ENCODE results near the gene RPS21. TPM values are rescaled to one million over a fixed set of nuclear protein-coding genes. Genes with fewer than 3 reads are reported as not detected.

RPS21 gene
- total RNA-seq (2016; rRNA removed; fragmentation: Illumina TruSeq; extraction: Trizol) (2,584 and 2,647 TPM in 2 replicates), polyA plus RNA-seq (2011; rRNA removed) (9,925 and 11,063 TPM in 2 replicates), polyA minus RNA-seq (2011; rRNA and poly(A)+ RNA removed; ENCODE audit: low replicate concordance) (2,340 and 3,999 TPM in 2 replicates), Bru-seq, nascent RNA (percentile 99 among the genes with signal in this experiment), BruChase-seq, experiment 1, labeled RNA remaining after a 6-hour chase (percentile 99 among the genes with signal in this experiment), BruChase-seq, experiment 2, labeled RNA remaining after a 2-hour chase (percentile 99 among the genes with signal in this experiment)
- total RNA-seq (2016; cell fraction: cytosol; rRNA removed; fragmentation: Illumina TruSeq; extraction: Trizol; ENCODE audit: low read depth) = 3,497 and 3,511 TPM in 2 replicates
- 2,606 and 2,768 TPM in 2 replicates for total RNA-seq (2016; cell fraction: insoluble cytoplasmic fraction; rRNA removed; fragmentation: Illumina TruSeq; extraction: Trizol)
- total RNA-seq (2016; cell fraction: membrane; rRNA removed; fragmentation: Illumina TruSeq; extraction: Trizol) = 4,939 and 5,761 TPM in 2 replicates
- total RNA-seq (2016; cell fraction: nucleus; rRNA removed; fragmentation: Illumina TruSeq; extraction: Trizol) = 1,156 and 1,166 TPM in 2 replicates
- polyA plus RNA-seq (2011; cell fraction: cytosol; rRNA removed) = 11,031 and 15,081 TPM in 2 replicates
- 5,156 and 5,267 TPM in 2 replicates for polyA plus RNA-seq (2011; cell fraction: nucleus; rRNA removed)
- polyA plus RNA-seq (2012) = 6,658 and 8,852 TPM in 2 replicates
- polyA plus RNA-seq (2016; cell fraction: cytosol; fragmentation: Illumina TruSeq; extraction: Trizol; ENCODE audit: low read depth) = 5,362 and 5,590 TPM in 2 replicates
- polyA plus RNA-seq (2016; cell fraction: insoluble cytoplasmic fraction; fragmentation: Illumina TruSeq; extraction: Trizol; ENCODE audit: low read depth) = 3,197 and 3,428 TPM in 2 replicates
- 5,998 and 6,820 TPM in 2 replicates for polyA plus RNA-seq (2016; cell fraction: membrane; fragmentation: Illumina TruSeq; extraction: Trizol; ENCODE audit: low read depth)
- polyA plus RNA-seq (2016; cell fraction: nucleus; fragmentation: Illumina TruSeq; extraction: Trizol; ENCODE audit: insufficient read depth, low read depth) = 2,753 and 2,989 TPM in 2 replicates
- 1,154 and 1,167 TPM in 2 replicates for polyA minus RNA-seq (2011; cell fraction: cytosol; rRNA and poly(A)+ RNA removed)
- 809 and 896 TPM in 2 replicates for polyA minus RNA-seq (2011; cell fraction: nucleus; rRNA and poly(A)+ RNA removed)
- long read RNA-seq, experiment 1, transcript RPS21-205 (5 exons, 429 nt) = minor isoform, 29 of 1,414 reads
- long read RNA-seq, experiment 1, transcript RPS21-201 (6 exons, 344 nt) = major isoform, 935 of 1,414 reads
- long read RNA-seq, experiment 1, transcript RPS21-204 (4 exons, 418 nt) = minor isoform, 22 of 1,414 reads
- long read RNA-seq, experiment 1, partial matches to known transcripts = 378 of 1,414 reads
- long read RNA-seq, experiment 1, other reads (novel, unspliced or antisense) = 50 of 1,414 reads
- long read RNA-seq, experiment 2, transcript RPS21-205 (5 exons, 429 nt) = minor isoform, 97 of 4,592 reads
- long read RNA-seq, experiment 2, transcript RPS21-204 (4 exons, 418 nt) = minor isoform, 67 of 4,592 reads
- long read RNA-seq, experiment 2, transcript RPS21-201 (6 exons, 344 nt) = major isoform, 2,712 of 4,592 reads
- long read RNA-seq, experiment 2, partial matches to known transcripts = 1,552 of 4,592 reads
- long read RNA-seq, experiment 2, other reads (novel, unspliced or antisense) = 162 of 4,592 reads

GRCh38 chr20:62386383-62387218 is at the start of gene RPS21:
TSS of gene RPS21 (plus strand) at chr20:62387103. CDS start at chr20:62387339, 236 bp downstream.
- Histone ChIP-seq H3K79me2 (ENCODE audit: insufficient read depth, low read length) (peaks cover 40% of the 10 kb centered on the region), H3K4me1 (ENCODE audit: insufficient read depth, low read length) (peaks cover 36% of the 10 kb centered on the region), H3K27ac (ENCODE audit: extremely low read length, insufficient read depth, low read length) (peak within 1 kb of the TSS; percentile 66), H3K9me3 (ENCODE audit: low read length) (no peaks in the 10 kb centered on the region), H3K9ac (ENCODE audit: insufficient read depth, low read depth, low read length) (peak within 1 kb of the TSS; percentile 97), H3K36me3 (replicated peaks in 1 of 2; ENCODE audit: control insufficient read depth in 1 of 2, insufficient read depth in 2 of 2, low read length in 2 of 2) (peaks cover 17 to 39% of the 10 kb centered on the region in 2 experiments), H4K20me1 (ENCODE audit: insufficient read depth, low read length) (peaks cover 21% of the 10 kb centered on the region), H3K4me3 (replicated peaks in 1 of 3; ENCODE audit: insufficient read depth in 1 of 3, low read depth in 2 of 3, low read length in 3 of 3) (peak within 1 kb of the TSS; percentile 97 to 99 (median 99)), H3K4me2 (ENCODE audit: low read depth, low read length) (peak within 1 kb of the TSS; percentile 97), H3K27me3 (ENCODE audit: control insufficient read depth in 1 of 2, insufficient read depth in 2 of 2, low read length in 2 of 2) (no peaks in the 10 kb centered on the region; a peak in 2 of 5 replicates), H2AFZ (ENCODE audit: low read length) (no peak within 1 kb of the TSS)
- WGBS (ENCODE audit: low lambda C conversion rate) = 0% methylated on average over 31 of the region's 83 CpGs
- peak; percentile 92 for DNase-seq (ENCODE audit: low spot score)
- peak; percentile 84 for ATAC-seq
- FAIRE-seq = peak; percentile 81
- ChIA-PET CTCF (ENCODE audit: low intra/inter-chr PET ratio, low total read pairs) (interaction anchor here (2.8 kb wide), 1 partner anchor 85 kb away, joined by 13 read pairs; the partner anchor contains the start of gene ADRM1), POLR2A (interaction anchor here (0.6 to 4.5 kb wide), 21 partner anchors 9 to 1241 kb away, joined by 3 to 73 read pairs (median 5); partner anchors contain the start of genes ADRM1 and LAMA5)
- intact Hi-C loops (cut with micrococcal nuclease; ENCODE audit: unreplicated experiment) (no loop called here), in situ Hi-C loops (cut with HindIII; ENCODE audit: extremely low pct_ligation_motif_present, low pct_unique_long_range_greater_than_20kb) (no loop called here)
- BruUV-seq (replicated peaks) = TSS peak; percentile 77
- TF ChIP-seq ERF (CRISPR knock-in tag; IDR thresholded peaks at IDR 0.05) = peak; percentile 93
- no peak; the same call in 1 of the 2 replicates for TF ChIP-seq ZNF337 (CRISPR knock-in tag; IDR thresholded peaks at IDR 0.05; ENCODE audit: borderline replicate concordance, low read depth)
- 0 out of 2 replicates have a peak, but pooled peaks have one; percentile 22 for TF ChIP-seq RFX3 (CRISPR knock-in tag; IDR thresholded peaks at IDR 0.05)
- TF ChIP-seq ZNF136 (CRISPR knock-in tag; IDR thresholded peaks at IDR 0.05; ENCODE audit: low read depth) = no peak
- TF ChIP-seq MED1 (CRISPR knock-in tag; IDR thresholded peaks at IDR 0.05) = peak; percentile 72
- no peak for TF ChIP-seq NPAS2 (CRISPR knock-in tag; IDR thresholded peaks at IDR 0.05; ENCODE audit: borderline replicate concordance)
- TF ChIP-seq NFIB (CRISPR knock-in tag; IDR thresholded peaks at IDR 0.05; ENCODE audit: borderline replicate concordance) = peak; percentile 93; the same call in 1 of the 2 replicates
- TF ChIP-seq GLI4 (CRISPR knock-in tag; IDR thresholded peaks at IDR 0.05; ENCODE audit: borderline replicate concordance) = no peak; the same call in 1 of the 2 replicates
- no peak for TF ChIP-seq HNRNPH1 (optimal IDR thresholded peaks at IDR 0.05; ENCODE audit: low read depth, low read length)
- no peak; the same call in 1 of the 2 replicates for TF ChIP-seq ZSCAN30 (CRISPR knock-in tag; IDR thresholded peaks at IDR 0.05)
- TF ChIP-seq ZNF782 (CRISPR knock-in tag; IDR thresholded peaks at IDR 0.05; ENCODE audit: borderline replicate concordance) = peak; percentile 61
- peak; percentile 86 for TF ChIP-seq BRD4 (CRISPR knock-in tag; IDR thresholded peaks at IDR 0.05)
- no peak for TF ChIP-seq NAIF1 (CRISPR knock-in tag; IDR thresholded peaks at IDR 0.05; ENCODE audit: borderline replicate concordance)
- peak; percentile 97; the same call in 1 of the 2 replicates for TF ChIP-seq SNAI1 (CRISPR knock-in tag; IDR thresholded peaks at IDR 0.05; ENCODE audit: borderline replicate concordance)
- peak; percentile 24 to 28; a peak in 1 of 4 replicates for TF ChIP-seq EP300 (IDR thresholded peaks at IDR 0.05; ENCODE audit: low read depth in 2 of 2, low read length in 2 of 2)
- TF ChIP-seq EP300 (CRISPR knock-in tag; IDR thresholded peaks at IDR 0.05; ENCODE audit: borderline replicate concordance) = peak; percentile 57; the same call in 1 of the 2 replicates
- peak; percentile 99 for TF ChIP-seq GATAD1 (CRISPR knock-in tag; IDR thresholded peaks at IDR 0.05)
- peak; percentile 39; the same call in 1 of the 2 replicates for TF ChIP-seq ZNF552 (CRISPR knock-in tag; IDR thresholded peaks at IDR 0.05; ENCODE audit: borderline replicate concordance)

All from HepG2 (cell line).